DOHH2 (cell line): ENCODE measurements around the gene TPP1.

Experiments
- H3F3A ChIP-seq: fragments of 200-600 bp; sonication (generic), shearing (Covaris generic); 2 replicates; pipeline ENCODE4 v1.6.0; 2016; ENCODE audit warnings: antibody characterized with exemption, mild to moderate bottlenecking; ENCODE audit not compliant: control insufficient read depth, insufficient read depth
- H3K27ac ChIP-seq: fragments of 200-600 bp; sonication (generic); 2 replicates; pipeline ENCODE4 v1.5.1; 2014; ENCODE audit warnings: low read depth, mild to moderate bottlenecking, low read length, moderate library complexity
- H3K27me3 ChIP-seq: fragments of 200-600 bp; sonication (generic); 2 replicates; pipeline ENCODE4 v1.6.1; 2014; ENCODE audit warnings: mild to moderate bottlenecking, low read length, mixed read lengths; ENCODE audit not compliant: control insufficient read depth
- H3K36me3 ChIP-seq: fragments of 200-600 bp; sonication (generic); 2 replicates; pipeline ENCODE4 v1.6.1; 2014; ENCODE audit warnings: mild to moderate bottlenecking, low read length, moderate library complexity, mixed read lengths; ENCODE audit not compliant: control insufficient read depth
- H3K4me1 ChIP-seq: fragments of 200-600 bp; sonication (generic); 2 replicates; pipeline ENCODE4 v1.6.1; 2014; ENCODE audit warnings: mild to moderate bottlenecking, low read length, mixed read lengths; ENCODE audit not compliant: control insufficient read depth
- H3K4me2 ChIP-seq: fragments of 200-600 bp; sonication (generic); 2 replicates; pipeline ENCODE4 v1.6.0; 2014; ENCODE audit warnings: mild to moderate bottlenecking, low read length, moderate library complexity
- H3K4me3 ChIP-seq: fragments of 200-600 bp; sonication (generic); 2 replicates; pipeline ENCODE4 v1.5.1; 2014; ENCODE audit warnings: mild to moderate bottlenecking, low read length, mixed read lengths
- H3K79me2 ChIP-seq: fragments of 200-600 bp; sonication (generic); 2 replicates; pipeline ENCODE4 v1.6.1; 2014; ENCODE audit warnings: mild to moderate bottlenecking, low read length, mixed read lengths; ENCODE audit not compliant: control insufficient read depth
- H3K9me2 ChIP-seq: fragments of 200-600 bp; sonication (generic); replicated peaks from 2 replicates; pipeline ENCODE4 v1.6.1; 2014; ENCODE audit warnings: mild to moderate bottlenecking, low read length, mixed read lengths; ENCODE audit not compliant: control insufficient read depth
- H3K9me3 ChIP-seq: fragments of 200-600 bp; sonication (generic); 2 replicates; pipeline ENCODE4 v1.6.1; 2014; ENCODE audit warnings: antibody characterized with exemption, low read length, mixed read lengths; ENCODE audit not compliant: control insufficient read depth, insufficient read depth
- H4K20me1 ChIP-seq: fragments of 200-600 bp; sonication (generic); 2 replicates; pipeline ENCODE4 v1.6.0; 2014; ENCODE audit warnings: low read depth, mild to moderate bottlenecking, antibody characterized with exemption, low read length, moderate library complexity; ENCODE audit not compliant: control insufficient read depth, insufficient read depth
- EZH2phosphoT487 ChIP-seq: fragments of 200-600 bp; sonication (generic); IDR thresholded peaks from 2 replicates; pipeline ENCODE4 v1.6.1; 2017; ENCODE audit warnings: borderline replicate concordance, mild to moderate bottlenecking, antibody characterized with exemption, low read length, moderate library complexity, mixed read lengths
- TF ChIP-seq, protein P1 (sequence below): fragments of 200-600 bp; sonication (generic); IDR thresholded peaks from one replicate; pipeline ENCODE4 v1.5.1; 2014; ENCODE audit warnings: antibody characterized with exemption, mild to moderate bottlenecking, low read depth, low read length; ENCODE audit not compliant: poor library complexity, severe bottlenecking

TPP1 gene

GRCh38 chr11:6609502-6610015, 9.7 kb downstream of the TPP1 start:
- Histone ChIP-seq H3K9me2 (no peaks in the 10 kb centered on the region), H4K20me1 (no peaks in the 10 kb centered on the region), H3K4me2 (no peak overlapping the region), H3K4me1 (peaks cover 56% of the 10 kb centered on the region), H3K27me3 (no peaks in the 10 kb centered on the region), H3K36me3 (peaks cover 57% of the 10 kb centered on the region), H3K9me3 (no peaks in the 10 kb centered on the region), H3K27ac (no peak overlapping the region), H3K4me3 (no peak overlapping the region), H3F3A (peaks cover 16% of the 10 kb centered on the region; the same call in 1 of the 2 replicates), H3K79me2 (peaks cover 45% of the 10 kb centered on the region)
- no peak for TF ChIP-seq EZH2phosphoT487
- TF ChIP-seq, protein P1, sequence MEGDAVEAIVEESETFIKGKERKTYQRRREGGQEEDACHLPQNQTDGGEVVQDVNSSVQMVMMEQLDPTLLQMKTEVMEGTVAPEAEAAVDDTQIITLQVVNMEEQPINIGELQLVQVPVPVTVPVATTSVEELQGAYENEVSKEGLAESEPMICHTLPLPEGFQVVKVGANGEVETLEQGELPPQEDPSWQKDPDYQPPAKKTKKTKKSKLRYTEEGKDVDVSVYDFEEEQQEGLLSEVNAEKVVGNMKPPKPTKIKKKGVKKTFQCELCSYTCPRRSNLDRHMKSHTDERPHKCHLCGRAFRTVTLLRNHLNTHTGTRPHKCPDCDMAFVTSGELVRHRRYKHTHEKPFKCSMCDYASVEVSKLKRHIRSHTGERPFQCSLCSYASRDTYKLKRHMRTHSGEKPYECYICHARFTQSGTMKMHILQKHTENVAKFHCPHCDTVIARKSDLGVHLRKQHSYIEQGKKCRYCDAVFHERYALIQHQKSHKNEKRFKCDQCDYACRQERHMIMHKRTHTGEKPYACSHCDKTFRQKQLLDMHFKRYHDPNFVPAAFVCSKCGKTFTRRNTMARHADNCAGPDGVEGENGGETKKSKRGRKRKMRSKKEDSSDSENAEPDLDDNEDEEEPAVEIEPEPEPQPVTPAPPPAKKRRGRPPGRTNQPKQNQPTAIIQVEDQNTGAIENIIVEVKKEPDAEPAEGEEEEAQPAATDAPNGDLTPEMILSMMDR: no peak

DNA sequence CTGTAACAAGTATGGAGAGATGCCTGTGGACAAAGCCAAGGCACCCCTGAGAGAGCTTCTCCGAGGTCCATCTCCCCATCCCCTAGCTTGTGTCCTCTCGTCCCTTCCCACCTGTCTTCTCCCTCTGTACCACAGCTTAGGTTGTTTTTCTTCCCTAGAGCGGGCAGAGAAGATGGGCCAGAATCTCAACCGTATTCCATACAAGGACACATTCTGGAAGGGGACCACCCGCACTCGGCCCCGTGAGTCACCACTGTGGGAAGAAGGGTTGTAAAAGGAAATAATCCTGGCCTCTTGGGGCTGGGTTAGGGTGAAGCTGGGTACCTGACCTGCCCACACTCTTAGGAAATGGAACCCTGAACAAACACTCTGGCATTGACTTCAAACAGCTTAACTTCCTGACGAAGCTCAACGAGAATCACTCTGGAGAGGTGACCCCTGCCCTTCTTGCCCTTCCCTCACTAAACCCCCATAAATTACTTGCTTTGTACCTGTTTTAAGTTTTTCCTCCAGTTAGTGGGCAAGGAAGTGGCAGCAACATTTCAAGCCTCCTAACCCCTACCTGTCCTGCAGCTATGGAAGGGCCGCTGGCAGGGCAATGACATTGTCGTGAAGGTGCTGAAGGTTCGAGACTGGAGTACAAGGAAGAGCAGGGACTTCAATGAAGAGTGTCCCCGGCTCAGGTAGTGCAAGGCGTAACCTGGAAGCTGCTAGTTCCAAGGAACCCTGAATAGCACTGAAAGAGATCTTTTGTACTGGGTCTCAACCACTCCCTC, 10.3 kb downstream of the TPP1 start:
- Histone ChIP-seq H3K4me2 (no peak overlapping the region), H3K36me3 (peaks cover 60% of the 10 kb centered on the region), H3K9me3 (no peaks in the 10 kb centered on the region), H3K9me2 (no peaks in the 10 kb centered on the region), H3F3A (peaks cover 17% of the 10 kb centered on the region; the same call in 1 of the 2 replicates), H3K4me3 (no peak overlapping the region), H3K79me2 (peaks cover 51% of the 10 kb centered on the region), H3K27me3 (no peaks in the 10 kb centered on the region), H3K27ac (no peak overlapping the region), H3K4me1 (peaks cover 59% of the 10 kb centered on the region), H4K20me1 (no peaks in the 10 kb centered on the region)
- TF ChIP-seq EZH2phosphoT487: no peak
- TF ChIP-seq, protein P1: no peak

GRCh38 chr11:6608011-6608410, 11.2 kb downstream of the TPP1 start:
- H3K4me1 ChIP-seq: peaks cover 56% of the 10 kb centered on the region
- no peak overlapping the region for H3K4me3 ChIP-seq
- H3K27ac ChIP-seq: no peak overlapping the region
- peaks cover 60% of the 10 kb centered on the region for H3K79me2 ChIP-seq
- H3K9me3 ChIP-seq: no peaks in the 10 kb centered on the region
- no peaks in the 10 kb centered on the region for H4K20me1 ChIP-seq
- no peaks in the 10 kb centered on the region for H3K27me3 ChIP-seq
- H3F3A ChIP-seq: peaks cover 15% of the 10 kb centered on the region; the same call in 1 of the 2 replicates
- H3K36me3 ChIP-seq: peaks cover 63% of the 10 kb centered on the region
- H3K4me2 ChIP-seq: no peak overlapping the region
- TF ChIP-seq, protein P1: no peak
- no peak for TF ChIP-seq EZH2phosphoT487
- H3K9me2 ChIP-seq: no peaks in the 10 kb centered on the region
